Osteoblast (primary cell): ENCODE measurements around the gene WNK1. TPM values are rescaled to one million over a fixed set of nuclear protein-coding genes. Genes with fewer than 3 reads are reported as not detected.

ENCODE experiments used
- DNase-seq: peaks from one replicate; pipeline ENCODE4 v3.0.0; 2011; ENCODE audit warnings: low spot score, mixed read lengths; ENCODE audit not compliant: insufficient read length; ENCODE audit errors: missing footprints
- H2AFZ ChIP-seq: 2 replicates; pipeline ENCODE4 v1.6.0; 2011; ENCODE audit warnings: mild to moderate bottlenecking, low read length
- H3K27ac ChIP-seq: 2 replicates; pipeline ENCODE4 v1.5.1; 2011; ENCODE audit warnings: mild to moderate bottlenecking, low read depth, low read length, moderate library complexity
- H3K27me3 ChIP-seq: 2 replicates; pipeline ENCODE4 v1.6.0; 2012; ENCODE audit warnings: mild to moderate bottlenecking, control low read depth, inconsistent platforms, low read length, moderate library complexity; ENCODE audit not compliant: insufficient read depth
- H3K36me3 ChIP-seq: 2 replicates; pipeline ENCODE4 v1.5.1; 2011; ENCODE audit warnings: mild to moderate bottlenecking, low read length, control low read depth, moderate library complexity; ENCODE audit not compliant: insufficient read depth
- H3K4me1 ChIP-seq: 2 replicates; pipeline ENCODE4 v1.5.1; 2011; ENCODE audit warnings: mild to moderate bottlenecking, low read length, control low read depth, moderate library complexity; ENCODE audit not compliant: insufficient read depth
- H3K4me2 ChIP-seq: 2 replicates; pipeline ENCODE4 v1.6.0; 2011; ENCODE audit warnings: mild to moderate bottlenecking, low read length; ENCODE audit not compliant: insufficient read depth
- H3K4me3 ChIP-seq: fragments of 200-600 bp; sonication (generic); 3 replicates; pipeline ENCODE4 v1.5.1; 2012; ENCODE audit warnings: mild to moderate bottlenecking, low read length, inconsistent platforms; ENCODE audit not compliant: insufficient read depth
- H3K79me2 ChIP-seq: 2 replicates; pipeline ENCODE4 v1.6.0; 2012; ENCODE audit warnings: mild to moderate bottlenecking, low read length, control low read depth, inconsistent platforms; ENCODE audit not compliant: insufficient read depth
- H3K9me3 ChIP-seq: 2 replicates; pipeline ENCODE4 v1.5.1; 2011; ENCODE audit warnings: low read depth, low read length, control low read depth
- H4K20me1 ChIP-seq: 2 replicates; pipeline ENCODE4 v1.6.0; 2012; ENCODE audit warnings: mild to moderate bottlenecking, low read length, control low read depth; ENCODE audit not compliant: insufficient read depth
- CTCF ChIP-seq: IDR thresholded peaks from 2 replicates; pipeline ENCODE4 v1.5.1; 2011; ENCODE audit warnings: mild to moderate bottlenecking, low read depth, low read length, moderate library complexity; ENCODE audit errors: extremely low read depth
- small RNA-seq: library from RNA; depleted of rRNA; stranded (forward); fragments of <200 nt; gene quantifications from one replicate; pipeline ENCODE3, GENCODE V24; 2012
- total RNA-seq: library from RNA; depleted of rRNA; stranded (reverse); fragments of >200 nt; gene quantifications from 2 replicates; pipeline ENCODE4 v1.2.3, GENCODE V29; 2012

The WNK1 gene
- total RNA-seq, 1 donor = 110 TPM

- H4K20me1 ChIP-seq = no peaks in the 10 kb centered on the region
- no peaks in the 10 kb centered on the region for H3K27me3 ChIP-seq
- no peak overlapping the region for H2AFZ ChIP-seq
- DNase-seq = no peak
- no peak overlapping the region for H3K4me2 ChIP-seq
- H3K9me3 ChIP-seq = no peaks in the 10 kb centered on the region
- no peak overlapping the region for H3K27ac ChIP-seq
- H3K36me3 ChIP-seq = no peaks in the 10 kb centered on the region
- H3K4me1 ChIP-seq = peaks cover 15% of the 10 kb centered on the region
- no peaks in the 10 kb centered on the region for H3K79me2 ChIP-seq
- H3K4me3 ChIP-seq = no peak overlapping the region
- no peak for TF ChIP-seq CTCF
Observed at GRCh38 chr12:958588-959123, 206.3 kb downstream of the WNK1 start.

Small RNA genes lying within 50 kb of the gene (small RNA-seq; reads per million reads assigned to genes)
- not detected for gene RNU4ATAC16P

Other genes starting within 250 kb of the WNK1 start
- 2.9 and 5.8 TPM in 2 replicates for gene NINJ2, start 89.1 kb upstream of the WNK1 start, total RNA-seq
- 10.1 and 15.9 TPM in 2 replicates for gene RAD52, start 197.1 kb downstream of the WNK1 start, total RNA-seq
- 36.2 and 40.7 TPM in 2 replicates for gene ERC1, start 238.6 kb downstream of the WNK1 start, total RNA-seq